ENCODE results near the gene EPG5. TPM values are rescaled to one million over a fixed set of nuclear protein-coding genes. Genes with fewer than 3 reads are reported as not detected.
A peak's percentile ranks its signal among the peaks of the same experiment; 100 is the strongest.

EPG5 gene
- total RNA-seq, 1 donor from 2014 or later, result 9.8 TPM

GRCh38 chr18:45958027-45958426, 9.1 kb downstream of the EPG5 start:
- Histone ChIP-seq H3K4me1 (peaks cover 0 to 3% of the 10 kb centered on the region in 2 donors), H3K27ac (no peak overlapping the region), H3K9me3 (no peaks in the 10 kb centered on the region), H3K27me3 (no peaks in the 10 kb centered on the region), H3K36me3 (peaks cover 10 to 36% of the 10 kb centered on the region in 2 donors), H3K4me3 (no peak overlapping the region)
- TF ChIP-seq, protein P1, sequence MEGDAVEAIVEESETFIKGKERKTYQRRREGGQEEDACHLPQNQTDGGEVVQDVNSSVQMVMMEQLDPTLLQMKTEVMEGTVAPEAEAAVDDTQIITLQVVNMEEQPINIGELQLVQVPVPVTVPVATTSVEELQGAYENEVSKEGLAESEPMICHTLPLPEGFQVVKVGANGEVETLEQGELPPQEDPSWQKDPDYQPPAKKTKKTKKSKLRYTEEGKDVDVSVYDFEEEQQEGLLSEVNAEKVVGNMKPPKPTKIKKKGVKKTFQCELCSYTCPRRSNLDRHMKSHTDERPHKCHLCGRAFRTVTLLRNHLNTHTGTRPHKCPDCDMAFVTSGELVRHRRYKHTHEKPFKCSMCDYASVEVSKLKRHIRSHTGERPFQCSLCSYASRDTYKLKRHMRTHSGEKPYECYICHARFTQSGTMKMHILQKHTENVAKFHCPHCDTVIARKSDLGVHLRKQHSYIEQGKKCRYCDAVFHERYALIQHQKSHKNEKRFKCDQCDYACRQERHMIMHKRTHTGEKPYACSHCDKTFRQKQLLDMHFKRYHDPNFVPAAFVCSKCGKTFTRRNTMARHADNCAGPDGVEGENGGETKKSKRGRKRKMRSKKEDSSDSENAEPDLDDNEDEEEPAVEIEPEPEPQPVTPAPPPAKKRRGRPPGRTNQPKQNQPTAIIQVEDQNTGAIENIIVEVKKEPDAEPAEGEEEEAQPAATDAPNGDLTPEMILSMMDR (IDR thresholded peaks at IDR 0.05), result no peak
- intact Hi-C loops (cut with DNase I), result no loop called here
- no peak for DNase-seq (ENCODE audit: low spot score in 2 of 2)

DNA sequence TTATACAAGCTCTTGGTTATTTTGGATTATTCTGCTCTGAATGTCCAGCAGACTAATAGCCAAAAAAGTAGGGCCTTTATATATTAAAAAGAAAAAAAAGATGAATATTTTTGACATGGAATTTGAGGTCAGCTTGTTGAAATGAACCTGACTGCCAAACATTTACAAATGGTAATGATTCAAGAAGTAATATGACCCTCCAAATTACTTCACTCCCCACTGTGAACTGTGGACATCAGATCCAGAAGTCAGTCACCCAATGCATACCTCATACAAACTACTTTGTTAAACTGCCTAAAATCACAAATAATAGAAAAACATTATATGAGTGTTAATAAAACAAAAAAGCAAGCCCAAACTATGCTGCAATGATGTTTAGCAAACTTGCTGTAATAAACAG, 10.0 kb downstream of the EPG5 start:
- DNase-seq (ENCODE audit: low spot score in 2 of 2), result no peak
- intact Hi-C loops (cut with DNase I), result no loop called here
- Histone ChIP-seq H3K9me3 (no peaks in the 10 kb centered on the region), H3K4me3 (no peak overlapping the region), H3K27ac (no peak overlapping the region), H3K36me3 (peaks cover 20 to 40% of the 10 kb centered on the region in 2 donors), H3K27me3 (no peaks in the 10 kb centered on the region), H3K4me1 (no peaks in the 10 kb centered on the region)
- TF ChIP-seq, protein P1 (IDR thresholded peaks at IDR 0.05), result no peak

GRCh38 chr18:45954070-45954934, 12.8 kb downstream of the EPG5 start:
- intact Hi-C loops (cut with DNase I), result no loop called here
- Histone ChIP-seq H3K4me1 (no peaks in the 10 kb centered on the region), H3K27ac (peak overlapping the region in 1 of 2 donors; percentile 15), H3K36me3 (peaks cover 34 to 64% of the 10 kb centered on the region in 2 donors), H3K9me3 (no peaks in the 10 kb centered on the region), H3K4me3 (no peak overlapping the region), H3K27me3 (no peaks in the 10 kb centered on the region)
- TF ChIP-seq, protein P1 (IDR thresholded peaks at IDR 0.05), result no peak
- DNase-seq (ENCODE audit: low spot score in 2 of 2), result no peak

- peaks cover 63 to 95% of the 10 kb centered on the region in 2 donors for H3K36me3 ChIP-seq
- no peak overlapping the region for H3K4me3 ChIP-seq
- no peak overlapping the region for H3K27ac ChIP-seq
- intact Hi-C loops (cut with DNase I), result no loop called here
- H3K27me3 ChIP-seq, result no peaks in the 10 kb centered on the region
- H3K4me1 ChIP-seq, result no peaks in the 10 kb centered on the region
- H3K9me3 ChIP-seq, result no peaks in the 10 kb centered on the region
- TF ChIP-seq, protein P1 (IDR thresholded peaks at IDR 0.05), result no peak
- peak in 1 of 2 donors; percentile 71 for DNase-seq (ENCODE audit: low spot score in 2 of 2)
Measured at GRCh38 chr18:45951016-45951714, 16.0 kb downstream of the EPG5 start.

DNA sequence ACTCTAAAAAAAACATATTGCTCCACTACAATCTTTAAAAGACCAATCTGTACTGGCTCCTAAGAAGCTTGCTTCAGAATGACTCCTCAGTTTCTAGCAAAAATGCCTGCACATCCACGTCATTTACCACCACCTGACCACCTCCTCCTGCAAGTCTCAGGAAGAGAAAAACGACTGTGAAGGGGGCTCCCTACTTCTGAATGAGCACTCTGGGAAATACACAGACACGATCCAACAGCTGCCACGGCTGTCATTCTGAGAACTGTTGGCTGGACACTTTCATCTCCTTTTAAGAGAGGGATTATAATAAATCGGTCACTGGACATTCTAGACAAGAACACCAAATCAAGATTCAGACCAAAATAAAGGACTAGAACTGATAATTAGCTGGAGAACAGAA, 21.5 kb downstream of the EPG5 start:
- H3K27ac ChIP-seq, result no peak overlapping the region
- DNase-seq (ENCODE audit: low spot score in 2 of 2), result no peak
- H3K9me3 ChIP-seq, result no peaks in the 10 kb centered on the region
- H3K27me3 ChIP-seq, result no peaks in the 10 kb centered on the region
- H3K4me1 ChIP-seq, result no peaks in the 10 kb centered on the region
- TF ChIP-seq, protein P1 (IDR thresholded peaks at IDR 0.05), result no peak
- intact Hi-C loops (cut with DNase I), result no loop called here
- H3K36me3 ChIP-seq, result peaks cover 91 to 97% of the 10 kb centered on the region in 2 donors
- H3K4me3 ChIP-seq, result no peak overlapping the region
